HepG2 (cell line): ENCODE results near the gene PPP1R13B. TPM values are rescaled to one million over a fixed set of nuclear protein-coding genes. Genes with fewer than 3 reads are reported as not detected.

Source experiments
- ATAC-seq: fragments of 200-7000 bp; cut with Tn5 transposase; 3 replicates; pipeline ENCODE4 v1.9.1; 2020; ENCODE audit warnings: mild to moderate bottlenecking, moderate library complexity
- BruUV-seq: library from RNA; stranded (reverse); fragments of 400-500 nt; replicated peaks from 2 replicates; lab custom pipeline; 2021; lab: Mats Ljungman, UMichigan
- CTCF ChIA-PET: fragments of 300-600 bp; formaldehyde crosslinking; extraction: SDS; loops from one replicate; lab custom pipeline; 2021; ENCODE audit warnings: low total read pairs, inconsistent platforms, low intra/inter-chr PET ratio; lab: Yijun Ruan, JAX
- POLR2A ChIA-PET: fragments of 350-600 bp; sonication (Branson Sonifier 250); formaldehyde crosslinking; loops from one replicate; lab custom pipeline; 2020; ENCODE audit warnings: antibody characterized with exemption, inconsistent platforms; lab: Yijun Ruan, JAX
- DNase-seq: peaks from one replicate; pipeline ENCODE4 v3.0.0-alpha.2; 2015; ENCODE audit warnings: low spot score
- FAIRE-seq: peaks from 3 replicates; lab custom pipeline; 2011; peaks lifted over from hg19 to GRCh38; lab: Jason Lieb, UNC
- H2AFZ ChIP-seq: one replicate; pipeline ENCODE4 v1.6.1; 2011; ENCODE audit warnings: low read length, inconsistent platforms
- H3K27ac ChIP-seq: fragments of 300-600 bp; 3 replicates; pipeline ENCODE4 v1.8.0; 2011; ENCODE audit warnings: mixed run types, mild to moderate bottlenecking, mixed read lengths, low read length, inconsistent platforms; ENCODE audit not compliant: insufficient read depth; ENCODE audit errors: extremely low read length
- H3K27me3 ChIP-seq, 2 experiments: fragments of 200-600 bp in 1 of 2; 2 replicates in 1 of 2; 3 replicates in 1 of 2; pipeline versions ENCODE4 v1.6.0 to v1.8.0; 2011; ENCODE audit warnings: low read length in 2 of 2, mild to moderate bottlenecking in 2 of 2, moderate library complexity in 2 of 2, inconsistent platforms in 1 of 2; ENCODE audit not compliant: insufficient read depth in 2 of 2, control insufficient read depth in 1 of 2
- H3K36me3 ChIP-seq, 2 experiments: fragments of 200-600 bp in 1 of 2; replicated peaks in 1 of 2; 2 replicates in 1 of 2; 3 replicates in 1 of 2; pipeline versions ENCODE4 v1.5.1 to v1.8.0; 2011; ENCODE audit warnings: low read length in 2 of 2, inconsistent platforms in 1 of 2; ENCODE audit not compliant: insufficient read depth in 2 of 2, control insufficient read depth in 1 of 2
- H3K4me1 ChIP-seq: 2 replicates; pipeline ENCODE4 v1.5.1; 2012; ENCODE audit warnings: low read length, inconsistent platforms; ENCODE audit not compliant: insufficient read depth
- H3K4me2 ChIP-seq: 2 replicates; pipeline ENCODE4 v1.6.0; 2011; ENCODE audit warnings: low read depth, low read length, inconsistent platforms
- H3K4me3 ChIP-seq, 3 experiments: fragments of 200-600 bp in 1 of 3; sonication (generic), shearing (Covaris generic) in 1 of 3; replicated peaks in 1 of 3; 2 replicates each; pipeline ENCODE4 v1.5.1; 2011 to 2016; ENCODE audit warnings: low read length in 3 of 3, inconsistent platforms in 2 of 3, low read depth in 2 of 3, mild to moderate bottlenecking in 2 of 3, control low read depth in 1 of 3, mixed read lengths in 1 of 3; ENCODE audit not compliant: insufficient read depth in 1 of 3
- H3K79me2 ChIP-seq: one replicate; pipeline ENCODE4 v1.6.1; 2011; ENCODE audit warnings: low read length, inconsistent platforms; ENCODE audit not compliant: insufficient read depth
- H3K9ac ChIP-seq: 2 replicates; pipeline ENCODE4 v1.6.0; 2011; ENCODE audit warnings: mild to moderate bottlenecking, low read depth, low read length, inconsistent platforms; ENCODE audit not compliant: insufficient read depth
- H3K9me3 ChIP-seq: 2 replicates; pipeline ENCODE4 v1.5.1; 2012; ENCODE audit warnings: mild to moderate bottlenecking, low read length
- H4K20me1 ChIP-seq: 2 replicates; pipeline ENCODE4 v1.6.0; 2011; ENCODE audit warnings: inconsistent platforms, mild to moderate bottlenecking, low read length, moderate library complexity; ENCODE audit not compliant: insufficient read depth
- CHD4 ChIP-seq: fragments of 200-600 bp; sonication (generic); IDR thresholded peaks from 2 replicates; pipeline ENCODE4 v1.7.0; 2017; ENCODE audit warnings: mild to moderate bottlenecking, low read length, borderline replicate concordance
- ISL2 ChIP-seq: sonication (generic); formaldehyde crosslinking; IDR thresholded peaks from 2 replicates; pipeline ENCODE4 v1.5.0; 2020; ENCODE audit warnings: missing genetic modification reagents
- SIN3A ChIP-seq: IDR thresholded peaks from 2 replicates; pipeline ENCODE4 v1.6.1; 2011; ENCODE audit warnings: low read depth, mild to moderate bottlenecking, control low read depth, low read length, borderline replicate concordance
- ZBTB14 ChIP-seq: sonication (generic); formaldehyde crosslinking; IDR thresholded peaks from 2 replicates; pipeline ENCODE4 v1.4.0; 2020; ENCODE audit warnings: missing genetic modification reagents
- ZNF430 ChIP-seq: sonication (generic); formaldehyde crosslinking; IDR thresholded peaks from 2 replicates; pipeline ENCODE4 v1.9.0; 2021; ENCODE audit warnings: mild to moderate bottlenecking, missing genetic modification reagents
- ZNF44 ChIP-seq: sonication (generic); formaldehyde crosslinking; IDR thresholded peaks from 2 replicates; pipeline ENCODE4 v1.5.1; 2020; ENCODE audit warnings: mild to moderate bottlenecking, missing genetic modification reagents
- ZNF577 ChIP-seq: sonication (generic); formaldehyde crosslinking; IDR thresholded peaks from 2 replicates; pipeline ENCODE4 v1.4.0; 2020; ENCODE audit warnings: mild to moderate bottlenecking, low read depth, missing genetic modification reagents, borderline replicate concordance
- ZNF747 ChIP-seq: sonication (generic); formaldehyde crosslinking; IDR thresholded peaks from 2 replicates; pipeline ENCODE4 v1.8.1; 2023; ENCODE audit warnings: missing genetic modification reagents, mild to moderate bottlenecking, borderline replicate concordance
- WGBS: methylation state at CpG from one replicate; pipeline ENCODE4 v1.1.6; 2017; ENCODE audit warnings: low lambda C conversion rate; 5-methylcytosine and 5-hydroxymethylcytosine counted together
- in situ Hi-C: cut with HindIII; loops from 2 replicates; pipeline ENCODE4 v1.10.0; 2017; ENCODE audit warnings: low pct_unique_long_range_greater_than_20kb; ENCODE audit not compliant: extremely low pct_ligation_motif_present
- intact Hi-C: fragments of 100-400 bp; cut with micrococcal nuclease; formaldehyde crosslinking; loops from one replicate; pipeline ENCODE4 v1.10.0; 2022; ENCODE audit not compliant: unreplicated experiment
- polyA plus RNA-seq, 8 experiments: library from polyadenylated mRNA; depleted of rRNA in 3 of 8; stranded (reverse) in 7 of 8; unstranded in 1 of 8; fragments of >200 nt; fragmentation: Illumina TruSeq in 4 of 8; extraction: Trizol in 4 of 8; gene quantifications; 2 replicates each; pipeline versions ENCODE4 v1.2.1 to v1.2.3, GENCODE V29; 2011 to 2016; ENCODE audit warnings: low read depth in 4 of 8, missing spikeins in 1 of 8, mixed read lengths in 1 of 8; ENCODE audit not compliant: insufficient read depth in 1 of 8
- total RNA-seq, 5 experiments: library from RNA; depleted of rRNA; stranded (reverse); fragments of >200 nt; fragmentation: Illumina TruSeq; extraction: Trizol; gene quantifications; 2 replicates each; pipeline ENCODE4 v1.2.3, GENCODE V29; 2016; ENCODE audit warnings: low read depth in 1 of 5

PPP1R13B gene
- total and polyA plus RNA-seq, 2 of the 13 experiments (the other 11 are each of a cell fraction or from before 2014, with no cell fraction given): 4.6 to 9.4 TPM

- Histone ChIP-seq H3K27ac (no peak overlapping the region), H3K4me3 (no peak overlapping the region), H3K36me3 (peaks cover 14 to 47% of the 10 kb centered on the region in 2 experiments), H4K20me1 (no peaks in the 10 kb centered on the region), H3K79me2 (peaks cover 38% of the 10 kb centered on the region), H3K4me2 (no peak overlapping the region), H3K9ac (no peak overlapping the region), H3K4me1 (no peaks in the 10 kb centered on the region), H3K27me3 (no peaks in the 10 kb centered on the region), H3K9me3 (no peaks in the 10 kb centered on the region), H2AFZ (no peak overlapping the region)
- ChIA-PET CTCF (no interaction called here), POLR2A (no interaction called here)
- BruUV-seq: no TSS peak
- ATAC-seq (no peak), DNase-seq (no peak), FAIRE-seq (no peak)
- WGBS: 100% methylated on average over 10 of the region's 16 CpGs
- in situ Hi-C loops: no loop called here
- intact Hi-C loops: no loop called here
- no peak for TF ChIP-seq CHD4
- TF ChIP-seq ZNF747 (CRISPR knock-in tag): no peak
- TF ChIP-seq ZNF430 (CRISPR knock-in tag): no peak
- TF ChIP-seq ZBTB14 (CRISPR knock-in tag): no peak
- no peak for TF ChIP-seq ZNF44 (CRISPR knock-in tag)
- TF ChIP-seq ZNF577: no peak
- TF ChIP-seq ISL2: no peak
- TF ChIP-seq SIN3A: no peak
- TF ChIP-seq, all 625 proteins: peak for 0
Measured at GRCh38 chr14:103725739-103726395, 121.5 kb downstream of the PPP1R13B start.
